HG03521 (cell line): ENCODE measurements around the gene SLC45A2.

ENCODE experiments used
- ATAC-seq: cut with Tn5 transposase; IDR thresholded peaks from one replicate; pipeline ENCODE4 v1.9.1; 2021; ENCODE audit warnings: mild to moderate bottlenecking, moderate library complexity; ENCODE audit not compliant: unreplicated experiment

SLC45A2 gene

GRCh38 chr5:34007621-34008600 is 23.4 kb upstream of the SLC45A2 start, which contains the start of gene AMACR:
AMACR (minus strand) TSS chr5:34008050; CDS start chr5:34008019, 31 bp downstream.
- peak; percentile 94 for ATAC-seq

GRCh38 chr5:34007201-34007620 is 22.7 kb upstream of the SLC45A2 start:
- no peak for ATAC-seq

DNA sequence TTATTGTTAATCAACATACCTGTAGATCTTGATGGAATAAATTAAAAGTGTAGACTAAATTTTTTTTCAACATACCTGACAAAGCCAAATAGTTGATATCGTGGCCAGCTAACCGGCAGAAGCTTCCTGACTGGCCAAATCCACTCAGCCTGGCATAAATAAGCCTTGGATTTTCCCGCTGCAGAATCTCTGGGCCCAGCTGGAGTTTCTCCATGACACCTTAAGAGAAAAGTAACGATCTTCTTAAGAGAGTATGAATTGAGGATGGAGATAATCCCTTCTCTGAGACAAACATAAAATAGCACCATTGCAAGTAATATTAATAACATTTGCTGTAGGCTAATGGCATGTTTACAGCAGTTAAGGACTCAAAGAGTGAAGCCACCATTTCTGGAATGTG is 21.2 kb upstream of the SLC45A2 start:
- no peak for ATAC-seq

- no peak for ATAC-seq
Measured at GRCh38 chr5:34005211-34005610, 20.7 kb upstream of the SLC45A2 start.

GRCh38 chr5:34003941-34004340 is 19.4 kb upstream of the SLC45A2 start:
- no peak for ATAC-seq

DNA sequence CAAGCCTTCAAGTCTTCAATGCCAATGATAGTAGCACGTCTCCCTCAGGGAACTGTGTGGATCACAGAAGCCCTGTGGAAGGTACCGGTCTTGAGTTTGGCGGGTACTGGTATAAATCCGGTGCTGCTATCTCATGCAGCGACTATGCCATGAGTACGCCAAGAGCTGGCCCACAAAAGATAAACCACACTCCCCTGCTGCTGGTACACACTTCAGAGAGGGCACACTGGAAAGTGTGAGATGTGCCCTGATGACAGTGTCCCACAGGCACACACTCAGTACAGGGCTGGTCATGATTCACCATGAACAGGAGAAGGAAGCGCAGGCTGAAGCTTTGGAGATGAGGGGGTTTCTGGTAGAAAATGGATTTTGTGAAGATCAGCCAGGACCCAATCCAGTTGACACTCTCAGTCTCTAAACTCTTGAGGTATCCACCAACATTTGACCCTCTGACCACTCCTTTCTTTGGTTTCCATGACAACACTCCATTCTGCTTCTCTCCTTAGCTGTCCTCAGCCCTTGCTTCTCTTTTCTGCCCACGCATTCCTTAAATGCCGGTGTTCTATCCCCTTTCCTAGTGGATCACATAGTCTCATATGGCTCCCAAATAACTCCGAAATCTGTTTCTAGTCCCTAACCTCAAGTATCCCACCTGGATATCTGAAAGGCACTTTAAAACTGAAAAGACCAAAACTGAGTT is 18.3 kb upstream of the SLC45A2 start:
- ATAC-seq = no peak

DNA sequence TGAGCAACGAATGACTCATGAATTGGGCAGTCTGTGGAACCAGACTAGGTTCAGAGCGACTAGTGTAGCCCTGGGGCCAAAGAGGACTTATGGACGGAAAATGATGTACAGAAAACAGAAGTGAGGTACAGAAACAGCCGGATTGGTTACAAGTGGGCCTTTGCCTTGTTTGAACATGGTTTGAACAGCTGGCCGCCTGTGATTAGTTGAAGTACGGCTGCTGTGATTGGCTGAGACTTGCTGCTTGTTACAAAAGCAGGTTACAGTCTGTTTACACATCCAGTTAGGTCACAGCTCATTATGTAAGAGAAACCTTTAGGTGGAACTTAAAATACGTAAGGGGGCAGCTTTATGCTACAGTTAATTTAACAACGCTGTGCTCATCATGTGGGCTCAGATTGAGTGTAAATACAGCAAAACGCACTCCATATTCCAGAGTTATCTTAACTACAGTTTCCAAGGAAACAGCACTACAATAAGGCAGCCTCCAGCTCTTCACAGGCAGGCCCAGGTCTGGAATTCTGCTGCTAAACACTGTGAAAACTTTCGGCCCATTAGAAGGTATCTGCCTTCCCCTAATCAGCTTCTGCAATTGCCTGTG is 16.8 kb upstream of the SLC45A2 start:
- no peak for ATAC-seq

DNA sequence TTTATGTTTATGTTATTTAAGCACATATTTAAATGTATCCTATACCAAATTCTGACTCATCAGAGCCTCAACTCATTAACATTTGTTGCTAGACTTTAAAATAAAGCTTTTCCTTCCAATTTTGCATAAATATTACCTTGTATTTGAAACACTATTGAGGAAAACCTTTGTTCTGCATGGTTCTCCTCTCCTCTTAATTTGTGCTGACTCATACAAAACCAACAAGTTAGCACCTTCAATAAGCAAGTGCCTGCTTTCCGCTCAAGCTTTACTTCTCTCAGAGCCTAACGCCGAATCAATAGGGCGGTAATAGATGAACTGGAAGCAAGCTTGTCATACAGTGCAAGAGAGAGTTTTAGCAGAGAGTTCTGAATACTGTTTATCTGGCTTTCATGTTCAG is 15.5 kb upstream of the SLC45A2 start:
- ATAC-seq = no peak

- no peak for ATAC-seq
Measured at GRCh38 chr5:33997331-33997983, 13.0 kb upstream of the SLC45A2 start.

- ATAC-seq = no peak
Measured at GRCh38 chr5:33995865-33996264, 11.4 kb upstream of the SLC45A2 start.

- no peak for ATAC-seq
Measured at GRCh38 chr5:33994845-33995244, 10.4 kb upstream of the SLC45A2 start.

GRCh38 chr5:33992864-33993263 is 8.4 kb upstream of the SLC45A2 start:
- no peak for ATAC-seq

DNA sequence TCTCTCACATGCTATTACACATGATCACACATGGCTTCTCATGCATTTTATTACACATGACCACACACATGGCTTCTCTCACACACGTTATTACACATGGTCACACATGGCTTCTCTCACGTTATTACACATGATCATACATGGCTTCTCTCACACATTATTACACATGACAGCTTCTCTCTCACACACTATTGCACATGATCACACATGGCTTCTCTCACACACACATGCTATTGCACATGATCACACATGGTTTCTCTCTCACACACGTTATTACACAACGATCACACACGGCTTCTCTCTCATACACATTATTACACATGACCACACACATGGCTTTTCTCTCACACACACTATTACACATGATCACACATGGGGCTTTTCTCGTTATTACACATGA is 954 bp upstream of the SLC45A2 start:
- no peak for ATAC-seq

- no peak for ATAC-seq
Measured at GRCh38 chr5:33984178-33984577, 315 bp downstream of the SLC45A2 start.

GRCh38 chr5:33981408-33982162 is 2.9 kb downstream of the SLC45A2 start:
- no peak for ATAC-seq

DNA sequence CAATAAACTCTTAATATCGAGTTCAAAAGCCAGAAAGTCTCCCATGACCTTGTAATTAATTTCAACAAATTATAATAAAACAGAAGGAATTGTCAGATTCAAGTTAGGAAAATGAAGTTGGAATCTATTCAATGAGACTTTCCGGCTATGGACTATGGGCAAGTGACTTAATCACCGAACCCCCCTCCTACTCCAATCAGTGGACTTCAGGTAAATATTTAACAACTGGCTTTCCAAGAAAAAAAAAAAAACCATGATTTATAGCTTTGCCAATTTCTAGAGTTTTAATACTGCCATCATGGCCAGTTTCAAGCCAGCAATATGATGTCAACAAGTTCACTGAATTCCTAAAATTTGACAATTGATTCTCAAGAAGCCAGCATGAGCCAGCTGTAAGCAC is 4.5 kb downstream of the SLC45A2 start:
- ATAC-seq = no peak

GRCh38 chr5:33978306-33978705 is 6.2 kb downstream of the SLC45A2 start:
- no peak for ATAC-seq

DNA sequence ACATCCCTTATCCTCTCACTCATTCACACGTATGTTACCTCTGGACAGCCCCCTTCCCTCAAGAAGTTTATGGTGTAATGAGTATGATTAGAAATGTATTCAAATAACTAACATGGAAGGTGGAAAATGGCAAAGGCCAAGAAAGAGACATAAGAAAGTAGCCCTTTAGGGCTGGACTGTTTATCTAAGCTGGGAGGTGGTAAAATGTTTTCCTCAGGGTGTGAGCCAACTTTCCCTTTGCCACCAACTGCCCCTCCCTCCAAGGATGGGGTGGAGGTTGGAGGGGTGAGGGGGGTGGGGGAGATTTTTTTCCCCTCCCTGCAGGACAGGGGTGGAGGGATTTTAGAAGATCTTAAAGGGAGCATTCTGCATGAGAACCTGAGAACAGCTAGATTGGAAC is 8.2 kb downstream of the SLC45A2 start:
- no peak for ATAC-seq

GRCh38 chr5:33975852-33976251 is 8.6 kb downstream of the SLC45A2 start:
- ATAC-seq = no peak

GRCh38 chr5:33973271-33973670 is 11.2 kb downstream of the SLC45A2 start:
- no peak for ATAC-seq
